SK-N-SH (cell line): Measurements from ENCODE around the gene UST. TPM values are rescaled to one million over a fixed set of nuclear protein-coding genes. Genes with fewer than 3 reads are reported as not detected.

Source experiments
- CTCF ChIA-PET: fragments of 300-600, 350-600 bp; formaldehyde crosslinking; extraction: SDS; loops from one replicate; lab custom pipeline; 2021; lab: Yijun Ruan, JAX
- POLR2A ChIA-PET: fragments of 350-600 bp; sonication (Branson Sonifier 250); formaldehyde crosslinking; extraction: SDS; loops from one replicate; lab custom pipeline; 2020; ENCODE audit warnings: antibody characterized with exemption, inconsistent platforms; lab: Yijun Ruan, JAX
- DNase-seq: peaks from one replicate; pipeline ENCODE4 v3.0.0; 2012
- H2AFZ ChIP-seq: fragments of 200-600 bp; sonication (generic); 2 replicates; pipeline ENCODE4 v1.8.1; 2016; ENCODE audit warnings: antibody characterized with exemption, mild to moderate bottlenecking, low read depth
- H3F3A ChIP-seq: fragments of 200-600 bp; sonication (generic); replicated peaks from 2 replicates; pipeline ENCODE3; 2016; ENCODE audit warnings: antibody characterized with exemption, mild to moderate bottlenecking; ENCODE audit not compliant: insufficient read depth
- H3K27ac ChIP-seq, 2 experiments: fragments of 200-500 bp in 1 of 2; fragments of 200-600 bp in 1 of 2; sonication (Bioruptor generic) in 1 of 2; sonication (generic), shearing (Covaris generic) in 1 of 2; 2 replicates each; pipeline versions ENCODE4 v1.5.1 to v1.6.1; 2014 to 2016; ENCODE audit warnings: low read depth in 2 of 2, inconsistent platforms in 1 of 2, low read length in 1 of 2, mild to moderate bottlenecking in 1 of 2, mixed read lengths in 1 of 2
- H3K27me3 ChIP-seq: fragments of 200-600 bp; sonication (generic), shearing (Covaris generic); 2 replicates; pipeline ENCODE4 v1.6.1; 2016; ENCODE audit warnings: mixed run types; ENCODE audit not compliant: insufficient read depth
- H3K36me3 ChIP-seq, 2 experiments: fragments of 200-500 bp in 1 of 2; fragments of 200-600 bp in 1 of 2; sonication (Bioruptor generic) in 1 of 2; sonication (generic) in 1 of 2; replicated peaks in 1 of 2; 2 replicates each; pipeline versions ENCODE3 to v1.5.1; 2014 to 2016; ENCODE audit warnings: low read length in 1 of 2, mild to moderate bottlenecking in 1 of 2; ENCODE audit not compliant: insufficient read depth in 2 of 2, control insufficient read depth in 1 of 2
- H3K4me1 ChIP-seq, 2 experiments: fragments of 200-500 bp in 1 of 2; fragments of 200-600 bp in 1 of 2; sonication (Bioruptor generic) in 1 of 2; sonication (generic), shearing (Covaris generic) in 1 of 2; 2 replicates each; pipeline versions ENCODE4 v1.5.1 to v1.6.1; 2014 to 2016; ENCODE audit warnings: low read depth in 1 of 2, low read length in 1 of 2, mixed run types in 1 of 2; ENCODE audit not compliant: insufficient read depth in 2 of 2, control insufficient read depth in 1 of 2
- H3K4me2 ChIP-seq: fragments of 200-600 bp; sonication (generic), shearing (Covaris generic); 2 replicates; pipeline ENCODE4 v1.6.1; 2017; ENCODE audit warnings: mixed run types
- H3K4me3 ChIP-seq, 2 experiments: fragments of 200-500 bp in 1 of 2; fragments of 200-600 bp in 1 of 2; sonication (Bioruptor generic) in 1 of 2; sonication (generic), shearing (Covaris generic) in 1 of 2; 2 replicates each; pipeline versions ENCODE4 v1.5.1 to v1.8.1; 2014 to 2016; ENCODE audit warnings: low read depth in 2 of 2, inconsistent platforms in 1 of 2, low read length in 1 of 2, mild to moderate bottlenecking in 1 of 2, mixed read lengths in 1 of 2, moderate library complexity in 1 of 2
- H3K79me2 ChIP-seq: fragments of 200-600 bp; sonication (generic); 2 replicates; pipeline ENCODE4 v1.8.1; 2017; ENCODE audit warnings: mild to moderate bottlenecking; ENCODE audit not compliant: insufficient read depth
- H3K9ac ChIP-seq: fragments of 200-600 bp; sonication (generic); 2 replicates; pipeline ENCODE4 v1.6.1; 2017; ENCODE audit warnings: mixed run types
- H3K9me2 ChIP-seq: fragments of 200-600 bp; sonication (generic); 2 replicates; pipeline ENCODE4 v1.6.1; 2017; ENCODE audit warnings: mixed run types
- H3K9me3 ChIP-seq: fragments of 200-600 bp; sonication (generic); 2 replicates; pipeline ENCODE4 v1.6.1; 2017; ENCODE audit warnings: mixed run types, mild to moderate bottlenecking, moderate library complexity
- H4K20me1 ChIP-seq: fragments of 200-600 bp; sonication (generic); 2 replicates; pipeline ENCODE4 v1.6.1; 2017; ENCODE audit warnings: mild to moderate bottlenecking, mixed run types; ENCODE audit not compliant: insufficient read depth
- CTCF ChIP-seq: fragments of 200-600 bp; sonication (generic); IDR thresholded peaks from 2 replicates; pipeline ENCODE4 v1.6.1; 2017; ENCODE audit warnings: antibody characterized with exemption, mild to moderate bottlenecking, moderate library complexity
- MAX ChIP-seq: IDR thresholded peaks from 2 replicates; pipeline ENCODE4 v1.4.0; 2012; ENCODE audit warnings: low read depth
- MEF2A ChIP-seq: IDR thresholded peaks from 2 replicates; pipeline ENCODE4 v1.4.0; 2012; ENCODE audit warnings: low read depth, borderline replicate concordance
- RAD21 ChIP-seq: IDR thresholded peaks from 2 replicates; pipeline ENCODE4 v1.6.1; 2012; ENCODE audit warnings: mild to moderate bottlenecking, low read length
- YY1 ChIP-seq: IDR thresholded peaks from 2 replicates; pipeline ENCODE4 v1.4.0; 2012; ENCODE audit warnings: low read depth, mild to moderate bottlenecking
- WGBS: methylation state at CpG from one replicate; pipeline ENCODE4 v1.1.6; 2017; ENCODE audit warnings: low lambda C conversion rate; 5-methylcytosine and 5-hydroxymethylcytosine counted together
- polyA plus RNA-seq, 3 experiments: library from polyadenylated mRNA; depleted of rRNA; stranded (reverse); fragments of >200 nt; gene quantifications; 2 replicates each; pipeline ENCODE4 v1.2.3, GENCODE V29; 2012

The UST gene, protein sequence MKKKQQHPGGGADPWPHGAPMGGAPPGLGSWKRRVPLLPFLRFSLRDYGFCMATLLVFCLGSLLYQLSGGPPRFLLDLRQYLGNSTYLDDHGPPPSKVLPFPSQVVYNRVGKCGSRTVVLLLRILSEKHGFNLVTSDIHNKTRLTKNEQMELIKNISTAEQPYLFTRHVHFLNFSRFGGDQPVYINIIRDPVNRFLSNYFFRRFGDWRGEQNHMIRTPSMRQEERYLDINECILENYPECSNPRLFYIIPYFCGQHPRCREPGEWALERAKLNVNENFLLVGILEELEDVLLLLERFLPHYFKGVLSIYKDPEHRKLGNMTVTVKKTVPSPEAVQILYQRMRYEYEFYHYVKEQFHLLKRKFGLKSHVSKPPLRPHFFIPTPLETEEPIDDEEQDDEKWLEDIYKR
- 1.7 and 5.0 TPM in 2 replicates for polyA plus RNA-seq (2012; rRNA removed)
- polyA plus RNA-seq (2012; cell fraction: cytosol; rRNA removed): 4.6 and 5.0 TPM in 2 replicates
- polyA plus RNA-seq (2012; cell fraction: nucleus; rRNA removed): 1.9 and 2.8 TPM in 2 replicates

- Histone ChIP-seq H3K27me3 (peaks cover 39% of the 10 kb centered on the region; the same call in 1 of the 2 replicates), H3K36me3 (no peaks in the 10 kb centered on the region), H3K9ac (no peak within 1 kb of the TSS), H3K4me3 (peak within 1 kb of the TSS; percentile 50 to 63), H4K20me1 (no peaks in the 10 kb centered on the region), H3K9me3 (no peaks in the 10 kb centered on the region), H2AFZ (peak within 1 kb of the TSS; percentile 91), H3K27ac (peak within 1 kb of the TSS; percentile 39 to 42; a peak in 2 of 4 replicates), H3K4me1 (no peaks in the 10 kb centered on the region; a peak in 1 of 4 replicates), H3K4me2 (peak within 1 kb of the TSS; percentile 84), H3F3A (no peaks in the 10 kb centered on the region), H3K79me2 (no peaks in the 10 kb centered on the region), H3K9me2 (no peaks in the 10 kb centered on the region)
- ChIA-PET POLR2A (no interaction called here), CTCF (no interaction called here)
- peak; percentile 39 for DNase-seq
- WGBS: under 1% methylated on average over 33 of the region's 50 CpGs
- TF ChIP-seq RAD21 (peak; percentile 31; the same call in 1 of the 2 replicates), CTCF (peak; percentile 60), MAX (0 out of 2 replicates have a peak, but pooled peaks have one; percentile 26), MEF2A (no peak)
Measured at GRCh38 chr6:148746363-148747144, at the start of gene UST. Gene UST, plus strand, starts transcription at chr6:148747030. Its CDS starts 401 bp downstream, at chr6:148747431.

GRCh38 chr6:148697895-148698440, 48.9 kb upstream of the UST start:
- 36% methylated on average over 9 of the region's 26 CpGs for WGBS
- H3K4me3 ChIP-seq: no peak overlapping the region
- no peaks in the 10 kb centered on the region; the same call in 1 of the 2 replicates for H3K27me3 ChIP-seq
- H3K4me2 ChIP-seq: no peak overlapping the region
- H3K36me3 ChIP-seq: no peaks in the 10 kb centered on the region
- DNase-seq: no peak
- no peak overlapping the region for H3K9ac ChIP-seq
- ChIA-PET POLR2A (no interaction called here), CTCF (no interaction called here)
- no peak overlapping the region for H2AFZ ChIP-seq
- H3K9me2 ChIP-seq: no peaks in the 10 kb centered on the region
- H3K79me2 ChIP-seq: no peaks in the 10 kb centered on the region
- no peaks in the 10 kb centered on the region for H3F3A ChIP-seq
- H3K9me3 ChIP-seq: no peaks in the 10 kb centered on the region
- H4K20me1 ChIP-seq: no peaks in the 10 kb centered on the region
- no peaks in the 10 kb centered on the region for H3K4me1 ChIP-seq
- no peak for TF ChIP-seq YY1
- no peak overlapping the region for H3K27ac ChIP-seq
